Activated T-helper 1 cell treated with anti-CD3 and anti-CD28 coated beads, Interleukin-2, amount 50 U/mL, for 16 hours (primary cell): ENCODE data around the gene PGLYRP4.

Experiments used
- DNase-seq, 2 donors: peaks; one replicate each; pipeline ENCODE4 v3.0.0-alpha.2; 2020; ENCODE audit warnings: low read depth in 1 of 2, low spot score in 1 of 2

PGLYRP4 gene, protein sequence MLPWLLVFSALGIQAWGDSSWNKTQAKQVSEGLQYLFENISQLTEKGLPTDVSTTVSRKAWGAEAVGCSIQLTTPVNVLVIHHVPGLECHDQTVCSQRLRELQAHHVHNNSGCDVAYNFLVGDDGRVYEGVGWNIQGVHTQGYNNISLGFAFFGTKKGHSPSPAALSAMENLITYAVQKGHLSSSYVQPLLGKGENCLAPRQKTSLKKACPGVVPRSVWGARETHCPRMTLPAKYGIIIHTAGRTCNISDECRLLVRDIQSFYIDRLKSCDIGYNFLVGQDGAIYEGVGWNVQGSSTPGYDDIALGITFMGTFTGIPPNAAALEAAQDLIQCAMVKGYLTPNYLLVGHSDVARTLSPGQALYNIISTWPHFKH

DNA sequence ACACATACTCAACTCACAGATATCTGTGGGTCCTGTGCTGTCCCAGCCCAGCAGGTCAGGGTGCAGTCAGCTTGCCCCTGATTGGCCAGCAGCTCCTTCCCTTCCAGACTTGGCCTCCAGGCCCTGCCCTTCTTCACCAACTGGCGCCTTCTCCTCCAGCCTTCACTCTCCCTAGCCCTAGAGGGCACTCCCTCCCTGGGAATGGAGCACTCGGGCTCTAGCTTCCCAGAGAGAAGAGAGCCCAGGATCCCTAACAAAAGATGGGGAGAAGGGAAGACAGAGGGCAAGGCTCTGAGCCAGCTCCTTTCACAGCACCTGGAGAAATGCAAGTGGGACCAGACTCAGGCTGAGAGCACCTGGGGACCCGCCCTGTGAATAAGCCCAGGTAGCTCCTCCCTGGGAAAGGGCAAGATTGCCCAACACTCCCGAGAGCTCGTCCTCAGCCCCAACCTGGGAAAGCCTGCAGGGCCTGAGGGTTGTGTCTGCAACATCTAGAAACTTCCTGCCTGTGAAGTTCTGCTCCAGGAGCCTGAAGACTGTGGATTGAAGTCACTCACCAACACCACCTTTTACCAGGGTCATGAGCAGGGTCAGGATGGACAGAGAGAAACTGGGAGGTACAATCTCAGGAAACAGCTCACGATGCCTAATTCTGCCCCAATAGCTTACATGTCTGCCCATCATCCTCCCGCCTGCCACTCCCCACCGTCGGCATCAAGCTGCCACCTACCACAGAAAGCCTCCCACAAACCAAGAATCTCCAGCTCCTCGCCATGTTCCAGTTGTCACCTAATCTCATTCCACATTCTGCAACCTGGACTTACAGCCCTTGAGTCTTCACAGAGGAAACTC lies at the start of gene PGLYRP4:
TSS of gene PGLYRP4 (minus strand) at position 331 of the 852 bp plus-strand sequence. CDS start 909 bp downstream, outside the sequence.
- DNase-seq, result no peak

DNA sequence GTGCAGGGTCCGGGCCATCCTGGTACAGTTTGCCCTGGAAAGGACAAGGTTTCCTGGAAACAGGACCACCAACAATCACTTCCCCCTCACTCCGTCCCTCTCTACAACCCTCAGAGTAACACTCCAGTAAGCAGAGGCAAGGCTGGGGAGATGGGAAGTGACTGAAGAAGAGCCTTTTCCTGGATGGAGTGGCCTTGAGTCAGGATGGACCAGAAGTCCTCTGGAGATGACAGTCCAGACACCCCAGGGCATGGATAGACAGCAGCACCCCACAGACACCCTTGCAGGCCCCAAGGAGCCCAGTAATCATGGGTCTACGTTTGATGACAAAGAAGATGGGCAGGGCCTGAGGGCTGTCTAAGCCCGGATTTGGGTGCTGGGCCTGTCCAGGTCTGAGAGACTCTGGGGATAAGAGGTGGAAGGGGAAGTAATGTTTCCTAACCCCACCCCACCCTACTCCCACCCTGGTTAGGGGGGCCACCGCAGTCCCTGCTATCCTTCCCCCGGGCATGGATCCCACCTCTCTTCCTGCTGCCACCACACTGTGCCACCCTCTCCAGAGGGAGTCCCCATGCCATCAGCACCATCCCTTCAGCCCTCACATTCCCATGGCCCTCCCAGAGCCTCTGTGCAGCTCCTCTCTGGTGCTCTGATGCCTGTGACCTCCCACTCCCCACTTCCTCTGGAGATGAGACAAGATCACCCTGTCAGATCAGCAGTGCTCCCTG lies 49.4 kb upstream of the PGLYRP4 start:
- DNase-seq, result no peak

DNA sequence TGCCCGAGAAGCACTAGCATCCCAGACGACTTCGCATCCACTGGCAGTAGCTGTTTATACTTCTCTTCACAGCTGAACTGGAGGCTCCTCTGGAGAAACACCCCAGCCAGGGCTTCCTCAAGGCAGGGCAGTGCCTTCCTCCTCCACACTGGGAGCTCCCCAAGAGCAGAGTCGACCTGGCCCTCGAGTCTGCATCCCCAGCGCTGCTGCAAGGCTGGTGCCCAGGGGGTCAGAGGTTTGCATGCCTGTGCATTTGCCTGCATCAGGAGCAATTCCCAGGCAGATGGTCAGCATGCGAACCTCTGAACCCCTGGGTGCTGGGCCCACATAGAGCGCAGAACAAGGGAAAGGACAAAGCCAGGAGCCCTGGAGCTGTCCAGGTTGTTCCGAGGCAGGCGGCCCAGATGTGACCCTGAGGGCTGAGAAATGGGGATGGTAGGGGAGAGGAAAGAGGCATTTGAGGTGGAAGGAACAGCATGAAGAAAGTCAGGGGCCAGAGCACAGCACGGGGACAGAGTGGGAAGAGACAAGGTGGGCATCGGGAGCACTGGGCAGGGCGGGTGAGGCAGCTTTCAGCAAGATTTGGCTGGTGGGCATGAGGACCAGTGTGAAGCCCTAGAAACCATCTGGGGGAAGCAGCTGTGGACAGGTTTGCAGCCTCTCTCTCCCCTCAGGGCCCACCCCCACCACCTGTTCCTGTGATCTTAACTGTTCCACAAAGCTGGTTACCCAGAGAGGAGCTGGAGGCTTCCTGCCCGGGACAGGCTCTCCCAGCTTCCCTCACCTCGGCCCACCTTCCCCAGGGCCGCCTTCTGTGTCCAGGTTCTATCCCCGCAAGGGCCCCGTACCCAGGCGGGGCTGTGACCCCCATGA lies 48.6 kb upstream of the PGLYRP4 start:
- DNase-seq, result no peak

DNA sequence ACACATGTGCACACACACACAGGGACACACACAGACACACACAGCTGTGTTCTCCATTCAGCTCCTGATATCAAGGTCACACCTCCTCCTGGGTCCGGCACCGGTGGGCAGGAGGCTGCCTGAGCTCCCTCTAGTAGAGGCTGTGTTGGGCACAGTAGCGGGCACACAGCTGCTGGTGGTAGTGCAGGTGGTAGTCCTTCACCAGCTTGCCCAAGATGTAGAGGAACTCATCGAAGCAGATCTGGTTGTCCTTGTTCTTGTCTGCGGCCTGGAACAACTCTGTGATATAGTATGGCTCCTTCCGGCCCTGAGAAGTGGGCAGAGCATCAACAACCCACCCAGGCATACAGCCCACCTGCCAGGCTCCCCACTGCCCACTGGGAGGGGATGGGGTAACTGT lies 47.8 kb upstream of the PGLYRP4 start:
- DNase-seq, result no peak

DNA sequence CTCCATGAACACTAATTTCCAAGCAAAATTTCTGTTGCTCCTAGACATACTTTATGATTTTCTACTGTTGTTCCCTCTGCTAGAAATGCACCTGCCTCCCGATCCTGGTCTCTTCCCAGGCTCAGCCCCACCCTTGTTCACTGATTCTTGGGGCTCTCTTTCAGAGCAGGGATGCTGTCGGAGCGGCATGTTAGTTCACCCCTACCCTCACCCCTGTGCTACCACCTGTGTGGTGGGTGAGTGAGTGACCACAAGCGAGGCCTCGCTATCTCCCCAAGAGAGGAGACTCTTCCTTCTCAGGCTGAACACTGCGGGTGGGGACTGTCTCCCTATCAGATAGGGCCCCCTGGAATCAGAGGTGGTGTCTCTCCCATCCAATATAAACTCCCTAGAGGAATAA lies 47.1 kb upstream of the PGLYRP4 start:
- DNase-seq, result no peak

DNA sequence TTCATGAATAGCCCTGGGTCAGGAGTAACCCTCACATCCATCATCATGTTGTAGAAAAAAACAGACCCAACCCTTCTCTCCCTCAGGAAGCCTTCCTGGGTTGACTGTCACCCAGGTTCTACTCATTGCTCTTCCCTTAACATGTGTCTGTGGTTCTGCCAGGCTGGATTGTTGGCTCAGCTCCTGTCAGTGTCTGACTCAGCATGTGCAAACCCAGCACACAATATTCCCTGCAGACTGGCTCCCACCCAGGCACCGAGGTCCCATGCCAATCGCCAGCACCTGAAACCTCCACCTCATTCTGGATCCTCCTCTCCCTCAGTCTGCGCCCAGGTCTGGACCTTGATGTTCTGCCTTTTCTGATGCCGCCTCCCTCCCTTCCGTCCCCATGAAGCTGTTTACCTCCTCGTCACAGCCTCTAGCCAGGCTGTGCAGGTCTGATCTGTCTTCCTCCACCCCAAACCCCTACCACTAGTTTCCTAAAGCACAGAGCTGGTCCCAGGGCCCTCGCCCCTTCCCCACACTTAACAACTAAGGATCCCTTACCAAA lies 46.6 kb upstream of the PGLYRP4 start:
- no peak for DNase-seq

DNA sequence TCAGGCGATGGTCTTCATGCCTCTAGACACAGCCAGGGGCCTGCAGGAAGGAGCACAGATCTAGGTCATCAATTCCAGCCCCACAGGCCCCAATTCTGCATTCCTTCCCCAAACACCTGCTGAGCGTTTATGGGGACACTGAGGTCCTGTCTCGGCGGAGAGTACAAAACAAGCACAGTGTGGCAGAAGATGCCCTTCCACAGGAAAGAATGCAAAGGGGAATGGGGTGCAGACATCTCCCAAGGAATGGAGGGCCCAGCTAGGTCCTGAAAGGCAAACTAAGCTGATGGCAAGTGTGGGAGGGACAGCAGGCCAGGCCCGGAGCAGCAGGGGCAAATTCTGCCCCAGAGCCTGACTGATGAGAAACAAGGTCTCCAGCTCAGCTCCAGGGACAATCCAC lies 45.8 kb upstream of the PGLYRP4 start:
- no peak for DNase-seq

DNA sequence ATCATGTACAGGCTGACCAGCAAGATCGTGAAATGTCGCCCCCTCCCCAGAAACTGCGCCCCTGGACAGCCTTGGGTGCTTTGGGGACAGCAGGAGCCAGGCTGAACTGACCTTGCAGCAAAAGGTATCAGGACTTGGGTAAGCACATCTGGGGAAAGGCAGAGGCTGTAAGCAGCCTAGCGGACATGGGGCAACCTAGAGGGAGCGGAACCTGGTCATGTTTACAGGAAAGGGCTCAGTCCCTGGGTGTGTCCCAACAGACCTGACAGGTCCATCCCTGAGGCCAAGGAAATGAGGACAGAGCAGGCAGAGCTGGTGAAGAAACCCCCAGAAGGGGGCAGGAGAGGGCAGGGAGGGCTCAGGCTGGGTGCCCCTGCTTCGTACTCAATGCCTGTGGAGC lies 45.3 kb upstream of the PGLYRP4 start:
- no peak for DNase-seq

DNA sequence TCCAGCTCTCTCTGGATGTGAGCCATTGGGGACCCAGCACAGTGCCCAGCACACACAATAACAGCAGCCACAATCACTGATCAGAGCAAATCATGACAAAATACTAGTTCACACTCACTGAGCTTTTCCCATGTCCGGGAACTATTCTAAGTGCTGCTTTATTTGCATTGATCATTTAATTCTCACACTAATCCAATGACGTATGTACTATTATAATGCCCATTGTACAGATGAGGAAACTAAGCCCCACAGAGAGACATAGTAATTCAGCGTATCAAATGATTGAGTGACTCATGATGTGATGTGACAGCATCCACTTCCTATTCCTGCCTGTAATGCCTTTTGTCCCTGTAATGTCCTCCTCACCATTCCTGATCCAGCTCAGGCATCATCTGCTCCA lies 44.2 kb upstream of the PGLYRP4 start:
- DNase-seq, result no peak

DNA sequence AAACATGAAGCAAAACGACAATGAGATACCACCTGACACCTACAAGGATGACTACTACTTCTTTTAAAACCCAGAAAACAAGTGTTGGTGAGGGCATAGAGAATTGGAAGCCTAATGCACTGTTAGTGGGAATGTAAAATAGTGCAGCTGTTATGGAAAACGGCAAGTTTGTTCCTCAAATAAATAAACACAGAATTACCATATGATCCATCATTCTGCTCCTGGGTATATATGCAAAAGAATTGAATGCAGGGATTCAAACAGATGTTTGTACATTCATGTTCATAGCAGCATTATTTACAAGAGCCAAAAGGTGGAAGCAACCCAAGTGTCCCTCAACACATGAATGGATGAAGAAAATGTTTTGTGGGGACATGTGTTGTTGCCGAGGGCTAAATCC lies 43.6 kb upstream of the PGLYRP4 start:
- no peak for DNase-seq

DNA sequence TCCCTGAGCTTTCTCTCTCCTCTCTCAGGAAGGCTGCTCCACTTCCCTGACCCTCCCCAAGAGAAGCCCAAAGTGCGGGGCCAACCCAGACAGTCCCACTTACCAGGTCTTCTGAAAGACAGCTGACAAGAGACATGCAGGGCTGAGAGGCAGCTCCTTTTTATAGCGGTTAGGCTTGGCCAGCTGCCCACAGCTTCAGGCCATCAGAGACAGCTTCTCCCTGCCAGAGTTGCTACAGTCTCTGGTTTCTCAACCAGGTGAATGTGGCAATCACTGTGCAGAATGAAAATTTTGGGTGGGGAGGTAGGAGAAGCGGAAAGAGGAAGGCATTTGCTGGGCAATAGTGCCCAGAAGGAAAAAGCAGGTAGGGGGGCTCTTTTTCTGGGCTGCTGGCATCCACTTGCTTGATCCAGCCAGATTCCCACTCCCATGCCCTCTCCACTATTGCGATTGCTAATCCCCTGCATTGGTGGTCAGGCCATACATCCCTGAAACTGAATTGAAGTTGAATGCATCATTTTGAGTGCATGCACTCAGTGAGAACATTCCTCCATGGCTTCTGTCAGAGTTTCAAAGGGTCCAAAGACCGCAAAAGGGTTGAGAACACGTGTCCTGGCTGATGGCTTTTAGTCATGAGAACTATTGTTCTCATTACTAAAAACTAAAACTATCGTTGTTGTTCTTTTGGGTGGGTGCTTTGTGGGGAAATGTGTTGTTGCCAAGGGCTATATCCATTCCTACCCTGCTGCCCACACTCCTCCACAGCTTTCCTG lies 42.5 kb upstream of the PGLYRP4 start, which contains the start of gene S100A8:
TSS of gene S100A8 (minus strand) at position 136 of the 773 bp plus-strand sequence. CDS start 538 bp downstream, outside the sequence.
- DNase-seq, result no peak

DNA sequence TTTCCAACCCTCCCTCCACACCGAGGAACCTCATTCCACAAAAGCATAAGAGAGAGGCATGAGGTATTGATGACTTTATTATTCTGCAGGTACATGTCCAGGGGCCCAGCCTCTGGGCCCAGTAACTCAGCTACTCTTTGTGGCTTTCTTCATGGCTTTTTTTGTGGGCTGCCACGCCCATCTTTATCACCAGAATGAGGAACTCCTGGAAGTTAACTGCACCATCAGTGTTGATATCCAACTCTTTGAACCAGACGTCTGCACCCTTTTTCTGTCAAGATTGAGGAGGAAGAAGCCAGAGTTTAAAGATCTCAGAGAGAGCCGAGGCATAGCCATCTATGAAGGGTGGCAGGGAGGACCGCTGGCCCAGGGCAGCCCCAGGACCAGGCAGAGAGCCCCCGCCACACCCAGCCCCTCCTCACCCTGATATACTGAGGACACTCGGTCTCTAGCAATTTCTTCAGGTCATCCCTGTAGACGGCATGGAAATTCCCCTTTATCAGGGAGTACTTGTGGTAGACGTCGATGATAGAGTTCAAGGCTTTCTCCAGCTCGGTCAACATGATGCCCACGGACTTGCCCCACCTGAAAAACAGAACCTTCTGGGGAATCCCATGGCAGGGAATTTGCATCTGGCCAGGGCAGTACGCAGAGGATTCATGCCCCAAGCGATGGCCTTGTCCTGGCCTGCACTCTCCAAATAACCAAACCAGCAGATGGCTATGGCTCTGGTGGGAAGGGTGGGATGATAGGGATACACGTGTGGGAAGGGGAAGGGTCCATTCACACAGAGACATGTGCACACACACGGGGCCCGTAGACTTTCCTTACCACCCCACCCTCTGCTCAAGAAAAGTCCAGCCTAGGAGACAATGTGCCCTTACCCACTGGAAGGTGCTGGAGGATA lies 41.6 kb upstream of the PGLYRP4 start:
- DNase-seq, result no peak

DNA sequence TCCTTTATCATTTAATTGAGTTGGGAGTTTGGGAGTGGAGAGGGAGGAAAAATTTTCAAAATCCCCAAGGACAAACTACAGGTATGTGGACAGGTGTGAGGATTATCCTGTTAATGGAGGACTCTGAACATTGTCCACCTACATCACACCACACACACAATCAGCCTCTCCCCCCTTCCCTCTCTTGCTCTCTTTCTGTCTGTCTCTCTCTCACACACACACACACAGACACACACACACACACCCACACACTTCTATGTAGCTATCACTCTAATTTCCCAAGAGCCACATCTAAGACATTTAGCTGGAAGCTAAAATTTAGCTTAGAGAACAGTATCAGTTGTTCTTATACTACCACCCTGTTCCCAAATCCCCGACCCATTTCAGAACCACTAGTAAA lies 40.8 kb upstream of the PGLYRP4 start:
- DNase-seq, result no peak

DNA sequence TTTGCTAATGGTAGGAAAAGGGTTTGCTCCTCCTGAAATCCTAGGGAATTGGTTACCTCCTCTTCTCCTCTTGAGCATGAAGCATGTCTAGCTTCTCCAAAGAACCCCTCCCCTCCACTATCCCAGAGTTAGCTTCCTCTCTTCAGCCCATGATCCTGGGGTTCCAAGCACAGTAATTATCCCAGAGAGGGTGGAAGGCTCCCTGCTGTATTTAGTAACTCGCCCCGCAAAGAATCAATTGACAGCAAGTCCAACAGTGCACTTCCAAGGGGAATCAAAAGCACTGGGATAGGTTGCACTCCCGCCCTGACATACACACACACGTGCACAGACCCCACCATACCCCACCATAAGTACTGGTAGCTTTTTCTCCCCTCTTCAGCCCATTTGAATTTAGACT lies 39.1 kb upstream of the PGLYRP4 start:
- DNase-seq, result no peak

DNA sequence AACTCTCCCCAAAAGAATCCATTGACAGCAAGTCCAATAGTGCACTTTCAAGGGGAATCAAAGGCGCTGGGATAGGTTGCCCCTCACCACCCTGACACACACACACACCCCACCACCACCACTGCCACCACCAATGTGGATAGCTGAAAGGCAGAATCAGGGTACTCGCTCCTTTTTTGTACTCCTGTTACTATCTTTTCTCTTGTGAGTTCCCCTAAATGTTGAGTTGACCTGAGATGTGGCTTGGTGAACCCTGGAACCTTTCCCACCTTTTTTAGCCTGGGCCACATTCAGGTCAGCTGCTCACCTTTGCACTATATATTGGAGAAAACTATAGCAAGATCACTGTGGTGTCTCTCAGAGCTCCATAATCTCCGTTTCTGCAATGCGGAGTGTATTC lies 38.4 kb upstream of the PGLYRP4 start:
- DNase-seq, result no peak

DNA sequence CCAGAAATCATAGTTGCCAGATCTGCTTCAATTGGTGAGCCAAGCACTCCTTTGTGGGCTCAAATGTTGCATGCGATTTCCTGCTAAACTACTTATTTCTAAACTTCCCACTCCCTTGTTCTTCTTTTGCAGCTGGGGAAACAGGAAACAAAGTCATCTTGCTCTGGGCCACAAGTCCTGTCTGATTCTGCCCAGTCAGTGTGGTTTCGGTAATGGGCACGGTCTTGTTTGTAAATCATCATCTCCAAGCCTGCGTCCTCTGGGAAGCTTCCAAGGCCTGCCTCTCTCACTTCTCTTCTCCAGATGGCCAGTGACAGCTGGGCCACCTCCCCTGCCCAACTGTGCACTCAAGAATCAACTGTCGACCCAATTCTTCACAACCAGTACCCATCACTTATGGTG lies 37.9 kb upstream of the PGLYRP4 start:
- DNase-seq, result no peak

DNA sequence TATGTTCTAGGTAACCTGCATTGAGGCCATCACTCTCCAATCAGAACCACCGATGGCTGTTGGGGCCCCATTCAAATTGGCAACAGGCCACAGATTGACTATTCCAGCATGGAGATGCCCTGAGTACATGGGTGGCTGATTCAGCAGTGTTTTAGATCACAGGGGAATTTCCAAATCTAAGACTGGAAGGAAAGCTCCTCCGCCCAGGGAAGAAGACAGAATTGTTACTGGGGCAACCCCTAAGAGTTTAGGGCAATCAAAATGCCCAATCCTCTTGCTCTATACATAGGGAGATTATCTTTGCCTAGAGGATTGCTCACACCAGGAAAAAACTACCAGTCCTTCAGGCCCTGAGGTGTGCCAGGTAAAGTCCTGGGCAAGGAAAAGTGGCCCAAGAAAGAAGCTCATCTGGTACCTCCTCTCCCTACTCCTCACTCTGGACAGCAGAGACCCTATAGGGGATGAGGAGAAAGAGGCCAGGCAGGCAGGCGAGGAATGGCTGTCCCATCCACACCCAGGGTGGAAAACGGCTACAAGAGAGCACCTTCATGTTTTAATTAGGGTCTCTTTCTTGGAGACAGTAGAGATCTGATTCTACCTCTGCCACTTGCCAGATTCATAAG lies 36.4 kb upstream of the PGLYRP4 start:
- DNase-seq, result no peak

DNA sequence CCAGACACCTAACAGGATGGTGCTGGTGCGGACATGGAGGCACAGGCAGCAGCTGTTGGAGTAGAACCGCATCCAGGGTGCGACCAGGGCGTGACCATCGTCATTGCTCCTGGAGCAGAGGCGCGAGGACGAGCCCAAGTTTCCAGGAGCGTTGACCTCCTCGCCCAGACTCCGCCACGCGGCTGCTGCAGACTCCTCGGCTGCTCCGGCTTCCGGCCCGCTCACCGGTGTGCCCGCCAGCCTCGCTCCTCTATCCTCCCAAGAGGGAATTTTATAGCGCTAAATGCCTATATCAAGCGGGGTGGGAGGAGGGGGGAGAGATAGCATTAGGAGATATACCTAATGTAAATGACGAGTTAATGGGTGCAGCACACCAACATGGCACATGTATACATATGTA lies 32.1 kb upstream of the PGLYRP4 start:
- no peak for DNase-seq
